H1 (cell line): ENCODE measurements around the gene AGGF1. TPM values are rescaled to one million over a fixed set of nuclear protein-coding genes. Genes with fewer than 3 reads are reported as not detected.

Experiments used
- CTCF ChIA-PET: fragments of 300-600 bp; sonication (Branson Sonifier 250); formaldehyde crosslinking; loops from one replicate; lab custom pipeline; 2021; ENCODE audit not compliant: partially characterized antibody; lab: Charles Lee
- POLR2A ChIA-PET: fragments of 300-600 bp; sonication (Branson Sonifier 250); formaldehyde crosslinking; loops from one replicate; lab custom pipeline; 2021; ENCODE audit warnings: inconsistent platforms; ENCODE audit not compliant: partially characterized antibody; lab: Charles Lee
- DNase-seq, 2 experiments: peaks; one replicate each; pipeline versions ENCODE4 v3.0.0 to v3.0.0-alpha.2; 2010 to 2022; ENCODE audit warnings: low spot score in 2 of 2, low read depth in 1 of 2, mixed read lengths in 1 of 2
- FAIRE-seq: peaks from 2 replicates; lab custom pipeline; 2011; peaks lifted over from hg19 to GRCh38; lab: Jason Lieb, UNC
- H2AFZ ChIP-seq: 2 replicates; pipeline ENCODE4 v1.8.1; 2012; ENCODE audit warnings: low read length, inconsistent platforms
- H2AK5ac ChIP-seq: 2 replicates; pipeline ENCODE4 v1.6.1; 2013; ENCODE audit warnings: low read depth, low read length
- H2BK120ac ChIP-seq: replicated peaks from 2 replicates; pipeline ENCODE3; 2013; ENCODE audit warnings: low read depth, low read length, inconsistent platforms
- H2BK12ac ChIP-seq: 2 replicates; pipeline ENCODE4 v1.6.1; 2013; ENCODE audit warnings: low read depth, low read length
- H2BK15ac ChIP-seq: 2 replicates; pipeline ENCODE4 v1.6.1; 2013; ENCODE audit warnings: low read length
- H2BK20ac ChIP-seq: 2 replicates; pipeline ENCODE4 v1.6.1; 2013; ENCODE audit warnings: low read length
- H2BK5ac ChIP-seq: 2 replicates; pipeline ENCODE4 v1.6.1; 2013; ENCODE audit warnings: low read depth, low read length
- H3K14ac ChIP-seq: 2 replicates; pipeline ENCODE4 v1.6.1; 2013; ENCODE audit warnings: inconsistent platforms; ENCODE audit not compliant: insufficient read length
- H3K18ac ChIP-seq: 2 replicates; pipeline ENCODE4 v1.6.1; 2013; ENCODE audit warnings: low read length; ENCODE audit errors: extremely low read depth
- H3K23ac ChIP-seq: 2 replicates; pipeline ENCODE4 v1.6.1; 2013; ENCODE audit warnings: inconsistent platforms; ENCODE audit not compliant: insufficient read length
- H3K23me2 ChIP-seq: 2 replicates; pipeline ENCODE4 v1.6.1; 2013; ENCODE audit warnings: low read depth, low read length
- H3K27ac ChIP-seq: 2 replicates; pipeline ENCODE4 v1.6.1; 2011; ENCODE audit warnings: low read depth, low read length, inconsistent platforms
- H3K27me3 ChIP-seq, 4 experiments: replicated peaks in 1 of 4; 1 replicate in 1 of 4; 2 replicates in 3 of 4; pipeline versions ENCODE4 v1.6.1 to v1.8.1; 2011 to 2013; ENCODE audit warnings: low read length in 3 of 4, mild to moderate bottlenecking in 3 of 4, inconsistent platforms in 2 of 4, mixed read lengths in 2 of 4, moderate library complexity in 1 of 4; ENCODE audit not compliant: control insufficient read depth in 3 of 4, insufficient read depth in 3 of 4; ENCODE audit errors: extremely low read depth in 1 of 4
- H3K36me3 ChIP-seq, 4 experiments: 2 replicates each; pipeline versions ENCODE4 v1.6.1 to v1.8.1; 2011 to 2013; ENCODE audit warnings: mild to moderate bottlenecking in 4 of 4, low read length in 3 of 4, moderate library complexity in 2 of 4, control low read depth in 1 of 4, inconsistent platforms in 1 of 4; ENCODE audit not compliant: insufficient read depth in 4 of 4, control insufficient read depth in 2 of 4
- H3K4ac ChIP-seq: replicated peaks from 2 replicates; pipeline ENCODE3; 2013; ENCODE audit warnings: low read length, low read depth, mixed read lengths, inconsistent platforms; ENCODE audit not compliant: insufficient read length
- H3K4me1 ChIP-seq, 4 experiments: replicated peaks in 1 of 4; 1 replicate in 1 of 4; 2 replicates in 3 of 4; pipeline versions ENCODE4 v1.6.1 to v1.8.1; 2011 to 2013; ENCODE audit warnings: low read length in 3 of 4, inconsistent platforms in 2 of 4, mixed read lengths in 1 of 4; ENCODE audit not compliant: insufficient read depth in 4 of 4, control insufficient read depth in 3 of 4
- H3K4me2 ChIP-seq, 2 experiments: 2 replicates each; pipeline versions ENCODE4 v1.6.1 to v1.8.1; 2011 to 2013; ENCODE audit warnings: low read depth in 2 of 2, low read length in 2 of 2, control low read depth in 1 of 2, inconsistent platforms in 1 of 2, mild to moderate bottlenecking in 1 of 2; ENCODE audit not compliant: insufficient read depth in 1 of 2
- H3K4me3 ChIP-seq, 4 experiments: fragments of 200-600, 300-600 bp in 1 of 4; sonication (generic), shearing (Covaris generic), sonication (Bioruptor Twin) in 1 of 4; 2 replicates each; pipeline versions ENCODE4 v1.5.1 to v1.8.1; 2011 to 2016; ENCODE audit warnings: low read length in 4 of 4, low read depth in 3 of 4, control low read depth in 2 of 4, inconsistent platforms in 2 of 4, mild to moderate bottlenecking in 2 of 4, mixed read lengths in 1 of 4, moderate library complexity in 1 of 4; ENCODE audit not compliant: insufficient read depth in 2 of 4; ENCODE audit errors: extremely low read depth in 1 of 4
- H3K56ac ChIP-seq: replicated peaks from 2 replicates; pipeline ENCODE3; 2013; ENCODE audit warnings: low read depth, mild to moderate bottlenecking, mixed read lengths, low read length, inconsistent platforms; ENCODE audit not compliant: insufficient read length
- H3K79me1 ChIP-seq: 2 replicates; pipeline ENCODE4 v1.6.1; 2013; ENCODE audit warnings: low read depth, low read length, control low read depth
- H3K79me2 ChIP-seq, 2 experiments: 2 replicates each; pipeline versions ENCODE4 v1.6.1 to v1.8.1; 2012 to 2013; ENCODE audit warnings: low read length in 2 of 2, mild to moderate bottlenecking in 2 of 2, inconsistent platforms in 1 of 2; ENCODE audit not compliant: insufficient read depth in 2 of 2, control insufficient read depth in 1 of 2
- H3K9ac ChIP-seq, 4 experiments: replicated peaks in 1 of 4; 1 replicate in 1 of 4; 2 replicates in 3 of 4; pipeline versions ENCODE4 v1.6.1 to v1.8.1; 2011 to 2013; ENCODE audit warnings: low read depth in 3 of 4, low read length in 3 of 4, control low read depth in 2 of 4, mild to moderate bottlenecking in 2 of 4, moderate library complexity in 2 of 4, inconsistent platforms in 1 of 4; ENCODE audit errors: extremely low read depth in 1 of 4
- H3K9me3 ChIP-seq, 2 experiments: 2 replicates each; pipeline versions ENCODE4 v1.6.1 to v1.8.1; 2012 to 2013; ENCODE audit warnings: mild to moderate bottlenecking in 2 of 2, moderate library complexity in 2 of 2, control low read depth in 1 of 2, inconsistent platforms in 1 of 2, low read depth in 1 of 2, low read length in 1 of 2, mixed read lengths in 1 of 2; ENCODE audit not compliant: insufficient read depth in 2 of 2
- H4K20me1 ChIP-seq, 2 experiments: replicated peaks in 1 of 2; 2 replicates each; pipeline versions ENCODE3 to v1.8.1; 2011 to 2013; ENCODE audit warnings: inconsistent platforms in 2 of 2, low read length in 2 of 2, mild to moderate bottlenecking in 1 of 2; ENCODE audit not compliant: insufficient read depth in 2 of 2, control insufficient read depth in 1 of 2
- H4K5ac ChIP-seq: 2 replicates; pipeline ENCODE4 v1.6.1; 2013; ENCODE audit warnings: low read length, low read depth, mixed read lengths, inconsistent platforms; ENCODE audit not compliant: insufficient read length
- H4K8ac ChIP-seq: 2 replicates; pipeline ENCODE4 v1.8.0; 2013; ENCODE audit warnings: mild to moderate bottlenecking, moderate library complexity, low read length, inconsistent platforms; ENCODE audit not compliant: insufficient read depth; ENCODE audit errors: extremely low read depth
- H4K91ac ChIP-seq: replicated peaks from 2 replicates; pipeline ENCODE3; 2013; ENCODE audit warnings: low read length, mixed read lengths, inconsistent platforms; ENCODE audit not compliant: insufficient read length
- CTBP2 ChIP-seq: IDR thresholded peaks from 2 replicates; pipeline ENCODE4 v1.7.0; 2011; ENCODE audit warnings: borderline replicate concordance, mild to moderate bottlenecking, moderate library complexity, mixed read lengths, low read length; ENCODE audit not compliant: insufficient read depth, insufficient read length
- EP300 ChIP-seq, 2 experiments: IDR thresholded peaks; 1 replicate in 1 of 2; 2 replicates in 1 of 2; pipeline ENCODE4 v1.6.1; 2011 to 2012; ENCODE audit warnings: low read depth in 2 of 2, low read length in 2 of 2, mild to moderate bottlenecking in 2 of 2, borderline replicate concordance in 1 of 2, inconsistent platforms in 1 of 2, moderate library complexity in 1 of 2
- EZH2 ChIP-seq: fragments of 200-600 bp; sonication (generic); IDR thresholded peaks from 2 replicates; pipeline ENCODE4 v1.7.1; 2012; ENCODE audit warnings: low read depth, mild to moderate bottlenecking, moderate library complexity, low read length, inconsistent platforms; ENCODE audit not compliant: severe bottlenecking
- HDAC6 ChIP-seq: IDR thresholded peaks from one replicate; pipeline ENCODE4 v1.7.1; 2012; ENCODE audit warnings: low read depth, mild to moderate bottlenecking, inconsistent platforms, low read length, moderate library complexity
- JUN ChIP-seq: IDR thresholded peaks from 2 replicates; pipeline ENCODE4 v1.6.1; 2011; ENCODE audit warnings: low read depth, mild to moderate bottlenecking, improper control_type of control experiment, low read length
- RBBP5 ChIP-seq: IDR thresholded peaks from 2 replicates; pipeline ENCODE4 v1.7.1; 2012; ENCODE audit warnings: low read depth, mild to moderate bottlenecking, inconsistent platforms, low read length, moderate library complexity, borderline replicate concordance
- RXRA ChIP-seq: IDR thresholded peaks from 2 replicates; pipeline ENCODE4 v1.6.1; 2011; ENCODE audit warnings: low read depth, mild to moderate bottlenecking, low read length, moderate library complexity; ENCODE audit not compliant: insufficient read depth
- TEAD4 ChIP-seq: IDR thresholded peaks from 2 replicates; pipeline ENCODE4 v1.6.1; 2012; ENCODE audit warnings: low read depth, low read length, inconsistent platforms, mixed read lengths
- WGBS, 2 experiments: shearing (Covaris generic) in 1 of 2; methylation state at CpG; one replicate each; pipeline versions ENCODE4 v1.1.6 to v1.1.7; 2013 to 2015; ENCODE audit warnings: low lambda C conversion rate in 2 of 2, mixed read lengths in 2 of 2, inconsistent platforms in 1 of 2, low coverage in 1 of 2, missing lambda C conversion rate in 1 of 2; ENCODE audit not compliant: insufficient replicate concordance in 2 of 2, insufficient coverage in 1 of 2, insufficient read length in 1 of 2; ENCODE audit errors: extremely low coverage in 1 of 2, missing lambda C conversion rate in 1 of 2; 5-methylcytosine and 5-hydroxymethylcytosine counted together
- polyA plus RNA-seq, 7 experiments: library from polyadenylated mRNA; depleted of rRNA in 3 of 7; stranded (reverse) in 5 of 7; unstranded in 2 of 7; fragments of >200 nt in 5 of 7; fragments of 200-250 nt in 2 of 7; gene quantifications; 1 replicate in 5 of 7; 2 replicates in 1 of 7; 4 replicates in 1 of 7; pipeline versions ENCODE4 v1.2.1 to v1.2.3, GENCODE V29; 2011 to 2013; ENCODE audit warnings: missing spikeins in 2 of 7, mixed read lengths in 2 of 7
- total RNA-seq: library from RNA; stranded (reverse); fragmentation: NEBNext Ultra II Directional; extraction: Animal tissue kit (Norgen Biotek cat#: 25700); gene quantifications from 2 replicates; pipeline ENCODE4 v1.2.1, GENCODE V29; 2021
- TF ChIP-seq, protein P1 (sequence below): IDR thresholded peaks from 2 replicates; pipeline ENCODE4 v1.6.1; 2011; ENCODE audit warnings: low read depth, mild to moderate bottlenecking, low read length; ENCODE audit not compliant: insufficient read depth
- TF ChIP-seq, protein P2 (sequence below): IDR thresholded peaks from 2 replicates; pipeline ENCODE4 v1.6.1; 2012; ENCODE audit warnings: inconsistent platforms

AGGF1 gene
- total and polyA plus RNA-seq, 2 of the 8 experiments (the other 6 are each of a cell fraction or from before 2014, with no cell fraction given) = 7.3 to 19.0 TPM

DNA sequence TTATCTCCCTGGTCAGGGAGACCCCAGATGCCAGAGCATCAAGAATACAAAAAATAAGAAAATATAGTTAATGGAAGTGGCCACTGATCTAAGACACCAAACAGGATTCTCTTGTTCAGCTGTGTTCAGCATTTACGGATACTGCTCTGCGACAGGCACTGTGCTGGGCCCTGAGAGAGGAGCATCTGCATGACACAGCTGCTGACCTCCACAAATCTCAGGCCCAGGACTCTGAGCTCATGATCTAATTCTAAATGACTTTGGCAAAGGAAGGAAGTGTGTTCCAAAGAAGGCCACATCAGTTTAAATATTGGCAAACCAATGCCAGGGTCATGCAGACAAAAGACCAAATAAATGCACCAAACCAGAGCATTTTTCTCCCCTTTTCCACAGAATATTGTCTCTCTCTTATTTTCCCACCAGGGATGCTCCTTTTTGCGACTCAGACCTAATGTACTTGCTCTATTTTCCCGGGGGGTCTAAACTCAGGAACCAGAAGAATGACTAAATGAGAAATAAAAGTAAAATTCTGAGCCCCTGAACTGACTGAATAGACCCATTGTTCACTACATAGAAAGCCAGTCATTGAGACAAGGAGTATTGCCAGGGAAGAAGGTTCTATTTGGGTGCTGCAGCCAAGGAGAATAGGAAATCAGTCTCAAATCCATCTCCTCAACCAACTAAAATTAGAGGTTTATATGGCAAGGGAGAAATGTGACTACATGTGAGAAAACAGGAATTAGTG, 1.4 kb upstream of the AGGF1 start:
- no peak for FAIRE-seq

More for the DNA sequence above, 1.4 kb upstream of the AGGF1 start:
- CTCF ChIA-PET = interaction anchor here (0.6 kb wide), 1 partner anchor 82 kb away, joined by 3 read pairs; no protein-coding TSS in a partner anchor
- Histone ChIP-seq H3K36me3 (peaks cover 0 to 3% (median 1%) of the 10 kb centered on the region in 4 experiments; a peak in 2 of 8 replicates), H3K14ac (no peak overlapping the region), H3K79me1 (no peaks in the 10 kb centered on the region; the same call in 1 of the 2 replicates), H3K79me2 (no peaks in the 10 kb centered on the region), H2BK12ac (no peak overlapping the region), H2BK15ac (no peak overlapping the region), H3K9ac (no peak overlapping the region), H2AFZ (no peak overlapping the region), H3K4me1 (peaks cover 0 to 7% (median 0%) of the 10 kb centered on the region in 4 experiments; a peak in 1 of 7 replicates), H4K8ac (no peak overlapping the region), H3K23ac (no peak overlapping the region)
- TF ChIP-seq, protein P1, sequence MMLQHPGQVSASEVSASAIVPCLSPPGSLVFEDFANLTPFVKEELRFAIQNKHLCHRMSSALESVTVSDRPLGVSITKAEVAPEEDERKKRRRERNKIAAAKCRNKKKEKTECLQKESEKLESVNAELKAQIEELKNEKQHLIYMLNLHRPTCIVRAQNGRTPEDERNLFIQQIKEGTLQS = no peak
- TF ChIP-seq RBBP5 = no peak
- no peak for TF ChIP-seq EZH2
- TF ChIP-seq CTBP2 = no peak
- TF ChIP-seq EP300 (IDR thresholded peaks at IDR 0.05; ENCODE audit: borderline replicate concordance in 1 of 2, low read depth in 2 of 2, low read length in 2 of 2) = no peak
- TF ChIP-seq RXRA = no peak
- no peak for TF ChIP-seq TEAD4
- TF ChIP-seq HDAC6 = no peak
- no peak for TF ChIP-seq JUN
- TF ChIP-seq, protein P2, sequence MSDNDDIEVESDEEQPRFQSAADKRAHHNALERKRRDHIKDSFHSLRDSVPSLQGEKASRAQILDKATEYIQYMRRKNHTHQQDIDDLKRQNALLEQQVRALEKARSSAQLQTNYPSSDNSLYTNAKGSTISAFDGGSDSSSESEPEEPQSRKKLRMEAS = no peak
- TF ChIP-seq, all 59 proteins: peak for 0
- Histone ChIP-seq H4K20me1 (peaks cover 2 to 4% of the 10 kb centered on the region in 2 experiments), H2BK120ac (no peak overlapping the region), H3K27ac (no peak overlapping the region), H3K4me3 (no peak overlapping the region), H3K23me2 (peaks cover 5% of the 10 kb centered on the region; the same call in 1 of the 2 replicates), H2BK20ac (no peak overlapping the region), H4K5ac (no peak overlapping the region), H3K18ac (no peak overlapping the region), H2BK5ac (no peak overlapping the region), H3K27me3 (peaks cover 0 to 7% (median 3%) of the 10 kb centered on the region in 4 experiments; a peak in 4 of 7 replicates), H4K91ac (no peak overlapping the region), H3K4ac (no peak overlapping the region), H2AK5ac (no peak overlapping the region), H3K9me3 (peaks cover 17 to 18% of the 10 kb centered on the region in 2 experiments), H3K4me2 (no peak overlapping the region), H3K56ac (no peak overlapping the region)
- no peak for DNase-seq
- POLR2A ChIA-PET = no interaction called here
- WGBS, 2 experiments = 93% methylated on average over 4 of the region's 4 CpGs; no CpG with 5 or more reads in 1 of the 2 experiments
